Measurements from ENCODE around the gene SLU7.

- peak; percentile 99 for TF ChIP-seq CEBPB (IDR thresholded peaks at IDR 0.05; ENCODE audit: low read depth, low read length)
- TF ChIP-seq, protein P1, sequence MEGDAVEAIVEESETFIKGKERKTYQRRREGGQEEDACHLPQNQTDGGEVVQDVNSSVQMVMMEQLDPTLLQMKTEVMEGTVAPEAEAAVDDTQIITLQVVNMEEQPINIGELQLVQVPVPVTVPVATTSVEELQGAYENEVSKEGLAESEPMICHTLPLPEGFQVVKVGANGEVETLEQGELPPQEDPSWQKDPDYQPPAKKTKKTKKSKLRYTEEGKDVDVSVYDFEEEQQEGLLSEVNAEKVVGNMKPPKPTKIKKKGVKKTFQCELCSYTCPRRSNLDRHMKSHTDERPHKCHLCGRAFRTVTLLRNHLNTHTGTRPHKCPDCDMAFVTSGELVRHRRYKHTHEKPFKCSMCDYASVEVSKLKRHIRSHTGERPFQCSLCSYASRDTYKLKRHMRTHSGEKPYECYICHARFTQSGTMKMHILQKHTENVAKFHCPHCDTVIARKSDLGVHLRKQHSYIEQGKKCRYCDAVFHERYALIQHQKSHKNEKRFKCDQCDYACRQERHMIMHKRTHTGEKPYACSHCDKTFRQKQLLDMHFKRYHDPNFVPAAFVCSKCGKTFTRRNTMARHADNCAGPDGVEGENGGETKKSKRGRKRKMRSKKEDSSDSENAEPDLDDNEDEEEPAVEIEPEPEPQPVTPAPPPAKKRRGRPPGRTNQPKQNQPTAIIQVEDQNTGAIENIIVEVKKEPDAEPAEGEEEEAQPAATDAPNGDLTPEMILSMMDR (conservative IDR thresholded peaks at IDR 0.05; ENCODE audit: low read depth, low read length) = no peak
- TF ChIP-seq POLR2A (IDR thresholded peaks at IDR 0.05; ENCODE audit: low read depth, low read length) = no peak
- no peak for TF ChIP-seq RAD21 (IDR thresholded peaks at IDR 0.05; ENCODE audit: low read length)
- no peak for TF ChIP-seq USF2 (IDR thresholded peaks at IDR 0.05; ENCODE audit: low read depth, low read length)
Measured at GRCh38 chr5:160463740-160464465, 45.0 kb upstream of the SLU7 start.

Data from IMR-90 (cell line).